Tibial nerve (tissue), 4 donors: ENCODE results near the gene LIPM. TPM values are rescaled to one million over a fixed set of nuclear protein-coding genes. Genes with fewer than 3 reads are reported as not detected.

Experiments used
- DNase-seq, 2 donors: peaks; one replicate each; pipeline ENCODE4 v3.0.0-alpha.2; 2019; ENCODE audit warnings: low spot score in 2 of 2
- H3K27ac ChIP-seq, 4 donors: fragments of 200-600 bp; sonication (generic) in 3 of 4; one replicate each; pipeline ENCODE4 v1.5.1; 2017 to 2019; ENCODE audit warnings: mild to moderate bottlenecking in 1 of 4
- H3K27me3 ChIP-seq, 2 donors: fragments of 200-600 bp; sonication (generic) in 1 of 2; one replicate each; pipeline versions ENCODE4 v1.5.1 to v1.6.0; 2017 to 2019
- H3K36me3 ChIP-seq, 3 donors: fragments of 200-600 bp; sonication (generic); one replicate each; pipeline ENCODE4 v1.5.1; 2018 to 2019
- H3K4me1 ChIP-seq, 4 donors: fragments of 200-600 bp; sonication (generic) in 3 of 4; one replicate each; pipeline ENCODE4 v1.5.1; 2017 to 2019
- H3K4me3 ChIP-seq, 4 donors: fragments of 200-600 bp; sonication (generic) in 3 of 4; one replicate each; pipeline ENCODE4 v1.5.1; 2017 to 2019; ENCODE audit warnings: mild to moderate bottlenecking in 1 of 4, moderate library complexity in 1 of 4
- H3K9me3 ChIP-seq, 4 donors: fragments of 200-600 bp; sonication (generic) in 3 of 4; one replicate each; pipeline ENCODE4 v1.5.1; 2017 to 2019
- EP300 ChIP-seq, 2 donors: sonication (generic); formaldehyde crosslinking; IDR thresholded peaks; one replicate each; pipeline ENCODE4 v1.6.1; 2017; ENCODE audit warnings: antibody characterized with exemption in 2 of 2, mild to moderate bottlenecking in 1 of 2
- POLR2A ChIP-seq, 2 donors: fragments of 450-650 bp; IDR thresholded peaks; one replicate each; pipeline ENCODE4 v1.6.1; 2017; ENCODE audit warnings: antibody characterized with exemption in 2 of 2, mild to moderate bottlenecking in 2 of 2, moderate library complexity in 2 of 2
- WGBS, 2 donors: methylation state at CpG; one replicate each; pipeline ENCODE4 v1.1.5; 2018; 5-methylcytosine and 5-hydroxymethylcytosine counted together
- total RNA-seq, 4 donors: library from RNA; depleted of rRNA; stranded (reverse); fragments of >200 nt; gene quantifications; one replicate each; pipeline ENCODE4 v1.1.0, GENCODE V29; 2016
- TF ChIP-seq, protein P1 (sequence below), 5 experiments: fragments of 200-600 bp in 3 of 5; fragments of 450-650 bp in 2 of 5; sonication (generic) in 3 of 5; IDR thresholded peaks; one replicate each; pipeline ENCODE4 v1.5.1; 2016 to 2019; ENCODE audit warnings: antibody characterized with exemption in 5 of 5, mild to moderate bottlenecking in 3 of 5, moderate library complexity in 2 of 5

LIPM gene
- total RNA-seq, 4 donors from 2014 or later, result not detected

DNA sequence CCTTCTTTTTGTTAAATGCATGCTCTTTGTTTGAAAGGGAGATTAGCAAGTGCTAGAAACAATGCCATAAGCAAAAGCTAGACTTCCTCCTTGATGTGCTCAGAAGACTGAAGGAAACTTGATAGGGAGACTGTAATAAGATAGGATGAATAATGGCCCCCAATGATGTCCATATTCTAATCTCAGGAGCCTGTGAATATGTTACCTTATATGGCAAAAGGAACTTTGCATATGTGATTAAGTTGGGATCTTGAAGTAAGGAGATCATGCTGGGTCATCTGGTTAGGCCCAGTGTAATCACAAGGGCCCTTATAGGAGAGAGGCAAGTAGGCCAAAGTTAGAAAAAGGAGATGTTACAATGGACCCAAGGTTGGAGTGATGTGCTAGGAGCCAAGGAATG lies 13.6 kb upstream of the LIPM start:
- H3K36me3 ChIP-seq, result no peaks in the 10 kb centered on the region
- TF ChIP-seq POLR2A (IDR thresholded peaks at IDR 0.05) (no peak), EP300 (IDR thresholded peaks at IDR 0.05) (no peak)
- TF ChIP-seq, protein P1, sequence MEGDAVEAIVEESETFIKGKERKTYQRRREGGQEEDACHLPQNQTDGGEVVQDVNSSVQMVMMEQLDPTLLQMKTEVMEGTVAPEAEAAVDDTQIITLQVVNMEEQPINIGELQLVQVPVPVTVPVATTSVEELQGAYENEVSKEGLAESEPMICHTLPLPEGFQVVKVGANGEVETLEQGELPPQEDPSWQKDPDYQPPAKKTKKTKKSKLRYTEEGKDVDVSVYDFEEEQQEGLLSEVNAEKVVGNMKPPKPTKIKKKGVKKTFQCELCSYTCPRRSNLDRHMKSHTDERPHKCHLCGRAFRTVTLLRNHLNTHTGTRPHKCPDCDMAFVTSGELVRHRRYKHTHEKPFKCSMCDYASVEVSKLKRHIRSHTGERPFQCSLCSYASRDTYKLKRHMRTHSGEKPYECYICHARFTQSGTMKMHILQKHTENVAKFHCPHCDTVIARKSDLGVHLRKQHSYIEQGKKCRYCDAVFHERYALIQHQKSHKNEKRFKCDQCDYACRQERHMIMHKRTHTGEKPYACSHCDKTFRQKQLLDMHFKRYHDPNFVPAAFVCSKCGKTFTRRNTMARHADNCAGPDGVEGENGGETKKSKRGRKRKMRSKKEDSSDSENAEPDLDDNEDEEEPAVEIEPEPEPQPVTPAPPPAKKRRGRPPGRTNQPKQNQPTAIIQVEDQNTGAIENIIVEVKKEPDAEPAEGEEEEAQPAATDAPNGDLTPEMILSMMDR (IDR thresholded peaks at IDR 0.05), result no peak
- H3K27ac ChIP-seq, result no peak overlapping the region
- H3K4me3 ChIP-seq, result no peak overlapping the region
- no peaks in the 10 kb centered on the region for H3K27me3 ChIP-seq
- H3K9me3 ChIP-seq, result no peaks in the 10 kb centered on the region
- DNase-seq, result no peak
- no peaks in the 10 kb centered on the region for H3K4me1 ChIP-seq

DNA sequence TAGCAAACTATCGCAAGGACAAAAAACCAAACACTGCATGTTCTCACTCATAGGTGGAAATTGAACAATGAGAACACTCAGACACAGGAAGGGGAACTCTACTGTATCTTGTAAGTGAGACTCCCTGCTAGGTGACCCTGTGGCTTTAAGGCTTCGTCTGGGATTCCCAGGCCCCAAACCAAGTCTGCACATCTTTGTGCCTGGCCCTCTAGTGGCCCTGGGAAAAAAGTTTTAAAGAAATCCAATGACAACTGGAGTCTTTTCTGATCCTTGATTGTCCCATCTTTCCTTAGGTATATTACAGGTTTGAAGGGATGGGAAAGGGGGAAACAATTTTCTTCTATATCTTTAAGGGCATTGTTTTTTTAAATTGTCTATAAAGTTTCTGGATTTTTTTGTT lies 10.6 kb upstream of the LIPM start:
- Histone ChIP-seq H3K27me3 (no peaks in the 10 kb centered on the region), H3K9me3 (no peaks in the 10 kb centered on the region), H3K27ac (no peak overlapping the region), H3K36me3 (no peaks in the 10 kb centered on the region), H3K4me3 (no peak overlapping the region), H3K4me1 (no peaks in the 10 kb centered on the region)
- WGBS, 2 donors, result 52 to 57% methylated on average over 2 of the region's 2 CpGs
- DNase-seq, result no peak
- no peak for TF ChIP-seq POLR2A (IDR thresholded peaks at IDR 0.05)
- TF ChIP-seq, protein P1 (IDR thresholded peaks at IDR 0.05), result peak in 2 of 5 experiments; percentile 15 to 25

DNA sequence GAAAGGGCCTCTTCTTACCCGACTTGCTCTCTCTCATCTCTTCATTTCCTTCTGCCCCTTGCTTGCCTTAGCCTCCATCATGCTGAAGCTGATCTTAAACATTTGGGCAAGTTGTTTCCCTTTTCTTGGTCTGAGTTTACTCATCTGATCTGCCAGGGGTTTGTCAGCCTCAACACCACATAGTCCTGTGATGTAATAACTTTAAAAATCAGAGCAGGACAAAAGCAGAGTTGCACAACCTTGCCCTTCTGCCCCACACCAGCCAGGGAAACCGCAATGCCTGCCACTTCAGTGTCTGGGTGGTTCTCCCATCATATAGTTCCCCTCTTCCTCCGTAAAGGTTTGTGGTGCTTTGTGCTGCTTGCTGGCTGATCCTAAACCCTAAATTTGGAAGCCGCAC lies 9.9 kb upstream of the LIPM start:
- peak in 1 of 2 donors; percentile 21 for DNase-seq
- Histone ChIP-seq H3K4me3 (no peak overlapping the region), H3K27ac (no peak overlapping the region), H3K27me3 (no peaks in the 10 kb centered on the region), H3K4me1 (no peaks in the 10 kb centered on the region), H3K9me3 (no peaks in the 10 kb centered on the region), H3K36me3 (no peaks in the 10 kb centered on the region)
- TF ChIP-seq POLR2A (IDR thresholded peaks at IDR 0.05) (no peak), EP300 (IDR thresholded peaks at IDR 0.05) (peak in 1 of 2 donors; percentile 67)
- WGBS, 2 donors, result 68 to 78% methylated on average over 4 of the region's 4 CpGs

DNA sequence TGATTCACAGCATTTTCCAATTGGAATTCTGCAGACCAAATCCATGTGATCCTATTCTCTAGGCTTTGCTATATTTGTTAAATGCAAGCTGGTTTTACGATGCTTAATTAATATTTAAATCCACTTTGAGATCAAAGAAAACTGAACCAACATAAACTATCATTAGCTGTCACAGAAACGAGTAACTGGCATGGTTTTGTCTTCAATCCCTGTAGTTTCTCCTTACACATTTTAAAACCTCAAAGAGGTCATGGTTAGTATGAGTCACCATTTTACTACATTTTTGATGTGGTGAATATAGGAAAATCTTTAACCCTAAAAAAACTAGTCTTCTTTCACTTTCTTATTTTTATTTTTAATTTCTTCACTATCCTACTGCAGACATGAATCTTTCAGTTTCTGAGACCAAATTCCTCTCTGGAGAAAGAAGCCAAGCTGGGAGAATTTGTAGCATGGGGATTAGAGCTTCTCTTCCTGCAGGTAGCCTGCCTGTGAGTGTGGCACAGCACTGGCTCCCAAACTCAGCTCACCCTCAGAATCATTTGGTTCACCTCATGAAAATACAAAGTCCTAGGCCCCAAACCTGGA lies 8.7 kb upstream of the LIPM start:
- Histone ChIP-seq H3K27ac (no peak overlapping the region), H3K36me3 (no peaks in the 10 kb centered on the region), H3K9me3 (no peaks in the 10 kb centered on the region), H3K4me1 (no peaks in the 10 kb centered on the region), H3K27me3 (no peaks in the 10 kb centered on the region), H3K4me3 (no peak overlapping the region)
- TF ChIP-seq, protein P1 (IDR thresholded peaks at IDR 0.05), result no peak
- TF ChIP-seq EP300 (IDR thresholded peaks at IDR 0.05), result no peak
- TF ChIP-seq POLR2A (IDR thresholded peaks at IDR 0.05), result no peak
- DNase-seq, result no peak
- WGBS, 2 donors, result 45 to 57% methylated on average over 2 of the region's 2 CpGs

DNA sequence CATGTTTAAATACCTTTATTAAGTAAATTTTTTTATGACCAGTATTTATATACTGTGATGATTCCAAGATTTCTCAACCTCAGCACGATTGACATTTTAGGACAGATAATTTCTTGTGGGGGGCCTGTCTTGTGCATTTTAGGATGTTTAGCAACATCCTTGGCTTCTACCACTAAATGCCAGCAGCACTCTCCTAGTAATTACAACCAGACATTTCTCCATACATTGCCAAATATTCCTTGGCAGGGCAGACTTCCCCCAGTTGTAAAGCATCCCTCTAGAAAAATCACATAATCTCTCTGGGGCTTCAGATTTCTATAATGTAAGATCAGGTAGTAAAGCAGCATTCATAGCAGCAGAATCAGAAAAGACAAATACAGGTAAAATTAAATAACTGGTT lies 7.8 kb upstream of the LIPM start:
- WGBS, 2 donors, result 61% methylated on average over 1 of the region's 1 CpG
- Histone ChIP-seq H3K27ac (no peak overlapping the region), H3K9me3 (no peaks in the 10 kb centered on the region), H3K36me3 (no peaks in the 10 kb centered on the region), H3K27me3 (no peaks in the 10 kb centered on the region), H3K4me3 (no peak overlapping the region), H3K4me1 (no peaks in the 10 kb centered on the region)
- DNase-seq, result no peak
- TF ChIP-seq EP300 (IDR thresholded peaks at IDR 0.05), result no peak
- no peak for TF ChIP-seq POLR2A (IDR thresholded peaks at IDR 0.05)
- TF ChIP-seq, protein P1 (IDR thresholded peaks at IDR 0.05), result no peak
